ENCODE data around the gene KATNAL1.

The KATNAL1 gene

DNA sequence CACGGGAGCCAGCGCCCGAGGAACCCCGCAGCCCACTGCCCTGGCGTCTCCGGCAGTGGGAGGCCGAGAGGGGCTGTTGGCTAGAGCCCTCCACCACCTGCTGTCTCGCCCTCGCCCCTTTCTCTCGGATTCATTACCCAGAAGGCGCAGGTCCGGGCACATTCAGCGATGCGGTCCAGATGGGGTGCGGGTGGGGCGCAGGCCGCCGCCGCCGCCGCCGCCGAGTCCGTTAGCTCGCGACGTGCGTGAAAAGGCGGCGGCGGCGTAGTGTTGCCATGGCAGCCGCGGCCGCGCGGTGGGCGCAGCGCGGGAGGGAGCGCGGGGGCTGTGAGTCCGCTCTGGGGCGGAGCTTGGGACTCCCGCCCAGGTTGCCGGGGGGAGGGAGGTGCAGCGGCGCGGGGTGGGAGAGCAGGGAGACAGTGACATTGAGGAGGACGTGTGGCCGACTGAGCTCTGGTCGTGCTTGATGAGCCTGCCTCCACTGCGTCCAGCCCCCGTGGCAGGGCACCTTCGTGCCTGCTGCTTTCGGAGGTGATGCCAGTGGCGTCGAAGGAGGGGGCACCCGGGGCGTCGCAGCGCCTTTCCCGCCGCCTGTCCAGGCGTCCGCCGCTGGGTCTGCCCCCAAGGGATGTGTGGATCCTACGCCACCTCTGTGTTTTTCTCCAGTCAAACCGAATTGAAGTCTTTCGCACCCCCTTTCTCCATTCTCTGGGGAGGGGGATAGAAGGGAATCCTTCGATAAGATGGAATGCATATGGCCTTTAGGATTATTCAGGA is at the start of gene KATNAL1:
Gene KATNAL1 (minus strand): TSS at position 358 of the 777 bp plus-strand sequence. CDS start 23,774 bp downstream, outside the sequence.
- Histone ChIP-seq H3K9me3 (no peaks in the 10 kb centered on the region), H3K4me3 (peak within 1 kb of the TSS; percentile 96), H3K4me1 (peaks cover 38% of the 10 kb centered on the region), H3K27me3 (ENCODE audit: low read depth) (no peaks in the 10 kb centered on the region), H3K36me3 (replicated peaks) (no peaks in the 10 kb centered on the region)
- DNase-seq (ENCODE audit: low spot score in 2 of 2): peak; percentile 70 to 90
- in situ Hi-C loops (cut with MboI; ENCODE audit: low sequenced_read_pairs): no loop called here

DNA sequence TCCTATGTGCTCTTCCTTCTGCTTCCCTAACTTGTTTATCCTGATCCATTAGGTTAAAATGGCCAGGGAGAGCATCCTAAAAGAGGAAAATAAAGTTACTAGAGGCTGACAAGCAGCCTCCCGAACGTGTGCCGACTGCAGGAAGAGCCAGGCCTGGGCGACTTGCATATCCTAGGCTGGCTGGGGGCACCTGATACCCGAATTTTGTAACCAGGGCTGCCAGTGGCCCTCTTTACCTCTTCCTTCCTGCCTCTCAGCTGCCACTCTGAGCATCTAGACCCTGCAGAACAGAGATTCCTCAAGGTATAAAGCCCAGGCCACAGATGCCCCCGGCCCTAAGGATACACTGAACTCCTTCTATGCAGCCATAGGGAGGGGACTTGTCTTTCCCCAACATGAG is 48.5 kb upstream of the KATNAL1 start:
- DNase-seq (ENCODE audit: low spot score in 2 of 2): no peak
- no peaks in the 10 kb centered on the region for H3K36me3 ChIP-seq (replicated peaks)
- in situ Hi-C loops (cut with MboI; ENCODE audit: low sequenced_read_pairs): no loop called here
- no peaks in the 10 kb centered on the region for H3K4me1 ChIP-seq
- no peaks in the 10 kb centered on the region for H3K27me3 ChIP-seq (ENCODE audit: low read depth)
- H3K4me3 ChIP-seq: no peak overlapping the region
- peaks cover 2% of the 10 kb centered on the region; the same call in 1 of the 2 replicates for H3K9me3 ChIP-seq

DNA sequence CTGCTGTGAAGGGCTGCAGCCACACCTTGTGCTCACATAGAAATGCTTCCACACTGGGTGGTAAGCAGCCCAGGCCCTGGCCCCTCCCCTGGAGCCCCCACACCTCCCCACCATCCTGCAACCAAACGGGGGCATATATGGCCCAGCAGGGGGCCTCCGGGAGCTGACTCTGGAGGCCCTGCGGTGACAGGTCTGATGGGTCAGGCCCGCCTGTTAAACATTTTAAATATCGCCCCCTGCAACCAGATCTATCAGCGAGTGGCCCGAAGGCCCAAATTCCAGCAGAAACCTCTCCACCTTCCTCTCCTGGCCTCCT is 48.0 kb upstream of the KATNAL1 start:
- Histone ChIP-seq H3K36me3 (replicated peaks) (no peaks in the 10 kb centered on the region), H3K27me3 (ENCODE audit: low read depth) (no peaks in the 10 kb centered on the region), H3K4me1 (no peaks in the 10 kb centered on the region), H3K9me3 (peaks cover 2% of the 10 kb centered on the region; the same call in 1 of the 2 replicates), H3K4me3 (no peak overlapping the region)
- in situ Hi-C loops (cut with MboI; ENCODE audit: low sequenced_read_pairs): no loop called here
- DNase-seq (ENCODE audit: low spot score in 2 of 2): peak in 1 of 2 experiments; percentile 30

DNA sequence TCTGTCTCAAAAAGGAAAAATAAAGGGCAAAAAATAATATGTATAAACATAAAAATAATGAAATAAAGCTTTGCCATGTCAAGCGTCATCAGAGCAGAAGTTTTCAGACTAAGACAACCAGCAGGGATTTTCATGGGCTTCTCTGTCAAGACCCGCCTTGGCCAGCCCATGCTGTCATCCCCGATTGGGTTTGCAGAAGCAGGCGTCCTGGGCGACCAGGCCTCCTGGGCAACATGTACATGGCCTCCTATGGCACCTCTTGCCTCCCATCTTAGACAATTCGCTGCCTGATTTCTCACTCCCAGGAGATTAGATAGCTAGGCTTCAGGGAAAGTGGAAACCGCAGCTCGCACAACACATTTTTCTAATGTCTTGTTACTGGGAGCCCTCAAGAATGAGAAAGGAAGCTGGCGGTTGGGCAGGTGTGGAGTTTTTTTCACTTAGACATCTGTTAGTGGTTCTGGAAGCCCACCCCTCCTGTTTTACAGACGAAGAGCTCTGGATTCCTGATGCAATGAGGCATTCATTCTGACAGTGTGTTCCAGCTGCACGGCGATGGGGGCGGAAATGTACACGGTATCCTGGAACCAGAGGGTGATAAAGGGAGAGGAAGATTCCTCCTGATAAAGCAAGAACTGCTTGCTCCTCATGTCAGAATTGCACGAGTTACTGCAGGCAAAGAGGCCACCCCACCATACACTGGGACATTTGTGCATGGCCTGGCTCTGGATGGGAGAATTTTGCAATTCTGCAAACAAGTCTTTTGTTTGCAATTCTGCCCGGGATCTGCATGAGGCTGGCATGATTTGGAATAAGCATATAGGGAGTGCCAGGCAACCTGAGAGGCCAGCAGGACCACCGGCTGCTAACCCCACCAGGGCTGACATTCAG is 47.4 kb upstream of the KATNAL1 start:
- H3K27me3 ChIP-seq (ENCODE audit: low read depth): no peaks in the 10 kb centered on the region
- in situ Hi-C loops (cut with MboI; ENCODE audit: low sequenced_read_pairs): no loop called here
- no peaks in the 10 kb centered on the region for H3K4me1 ChIP-seq
- peaks cover 2% of the 10 kb centered on the region; the same call in 1 of the 2 replicates for H3K9me3 ChIP-seq
- no peak for DNase-seq (ENCODE audit: low spot score in 2 of 2)
- H3K4me3 ChIP-seq: no peak overlapping the region
- no peaks in the 10 kb centered on the region for H3K36me3 ChIP-seq (replicated peaks)

DNA sequence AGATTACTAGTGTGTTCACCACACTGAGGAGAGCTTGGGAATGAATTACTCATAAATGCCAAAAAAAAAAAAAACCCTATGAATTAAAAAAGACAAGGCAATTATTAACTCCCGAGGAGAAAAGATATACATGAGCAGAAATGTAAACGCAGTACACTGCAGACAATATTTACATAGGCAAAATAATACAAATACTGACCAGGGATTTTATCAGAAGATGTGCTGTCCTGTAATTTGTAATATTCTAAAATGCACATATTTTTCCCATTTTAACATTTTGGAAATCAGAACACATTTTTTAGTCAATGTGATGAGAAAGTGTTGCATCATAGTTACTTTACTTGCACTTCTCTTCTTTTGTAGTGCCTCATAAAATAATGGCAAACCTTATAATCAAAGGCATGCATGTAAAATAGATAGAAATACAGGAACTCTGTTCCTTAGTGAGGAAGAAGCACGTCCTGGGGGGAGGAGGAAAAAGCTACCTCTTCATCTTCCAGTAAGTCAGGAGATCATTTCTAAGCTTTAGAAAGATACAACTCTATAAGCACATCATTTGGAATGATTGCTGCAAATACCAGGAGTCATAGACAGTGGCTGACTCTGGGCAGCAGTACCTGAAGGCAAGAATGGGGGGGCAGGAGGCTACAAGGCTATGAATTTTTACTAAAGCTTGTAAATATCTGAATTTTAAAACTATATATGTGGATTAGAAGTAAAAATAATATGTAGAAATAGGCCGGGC is 46.3 kb upstream of the KATNAL1 start:
- in situ Hi-C loops (cut with MboI; ENCODE audit: low sequenced_read_pairs): no loop called here
- H3K27me3 ChIP-seq (ENCODE audit: low read depth): no peaks in the 10 kb centered on the region

DNA sequence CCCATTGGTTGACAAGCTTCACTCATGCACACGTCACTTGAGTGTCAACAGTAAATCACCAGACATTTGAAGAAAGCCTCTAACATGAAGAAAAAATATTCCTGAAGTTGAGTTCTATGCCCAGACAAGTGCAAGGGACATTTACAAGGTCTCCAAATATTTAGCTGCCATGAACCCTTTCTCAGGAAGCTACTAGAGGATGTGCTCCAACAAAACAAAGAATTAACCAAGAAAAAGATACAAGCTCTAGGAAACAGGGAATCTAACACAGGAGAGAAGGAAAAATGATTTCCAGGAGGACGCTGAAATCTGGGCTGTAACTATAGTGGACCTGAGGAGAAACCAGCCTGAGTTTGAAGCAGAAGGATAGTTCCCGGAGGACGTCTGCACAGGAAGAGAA is 45.7 kb upstream of the KATNAL1 start:
- in situ Hi-C loops (cut with MboI; ENCODE audit: low sequenced_read_pairs): no loop called here
- peaks cover 2% of the 10 kb centered on the region; the same call in 1 of the 2 replicates for H3K9me3 ChIP-seq
- H3K36me3 ChIP-seq (replicated peaks): no peaks in the 10 kb centered on the region
- H3K4me1 ChIP-seq: no peaks in the 10 kb centered on the region
- no peaks in the 10 kb centered on the region for H3K27me3 ChIP-seq (ENCODE audit: low read depth)
- H3K4me3 ChIP-seq: no peak overlapping the region
- DNase-seq (ENCODE audit: low spot score in 2 of 2): no peak

More for the DNA sequence above, 46.3 kb upstream of the KATNAL1 start:
- no peaks in the 10 kb centered on the region for H3K36me3 ChIP-seq (replicated peaks)
- no peak overlapping the region for H3K4me3 ChIP-seq
- peaks cover 2% of the 10 kb centered on the region; the same call in 1 of the 2 replicates for H3K9me3 ChIP-seq
- DNase-seq (ENCODE audit: low spot score in 2 of 2): no peak
- no peaks in the 10 kb centered on the region for H3K4me1 ChIP-seq

DNA sequence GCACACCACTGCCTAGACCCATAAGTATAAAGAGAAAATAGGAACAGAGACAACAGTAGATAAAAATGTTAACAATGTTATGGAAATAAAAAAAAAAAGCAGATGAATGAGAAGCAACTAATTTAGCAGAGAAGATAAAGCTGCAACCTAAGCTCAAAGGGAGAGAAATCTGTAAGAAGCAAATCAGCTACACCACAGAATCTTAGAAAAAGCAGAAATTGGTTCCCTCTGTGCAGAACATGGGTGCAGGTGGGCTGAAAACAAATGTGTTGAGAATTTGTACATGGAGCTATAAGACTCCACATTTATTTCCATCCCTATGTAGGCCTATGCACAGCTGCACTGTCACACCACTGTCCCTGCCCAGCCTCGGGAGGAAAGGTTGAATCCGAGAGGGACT is 44.8 kb upstream of the KATNAL1 start:
- in situ Hi-C loops (cut with MboI; ENCODE audit: low sequenced_read_pairs): no loop called here
- no peaks in the 10 kb centered on the region for H3K4me1 ChIP-seq
- H3K9me3 ChIP-seq: peaks cover 2% of the 10 kb centered on the region; the same call in 1 of the 2 replicates
- no peak for DNase-seq (ENCODE audit: low spot score in 2 of 2)
- no peaks in the 10 kb centered on the region for H3K36me3 ChIP-seq (replicated peaks)
- H3K27me3 ChIP-seq (ENCODE audit: low read depth): no peaks in the 10 kb centered on the region
- no peak overlapping the region for H3K4me3 ChIP-seq

DNA sequence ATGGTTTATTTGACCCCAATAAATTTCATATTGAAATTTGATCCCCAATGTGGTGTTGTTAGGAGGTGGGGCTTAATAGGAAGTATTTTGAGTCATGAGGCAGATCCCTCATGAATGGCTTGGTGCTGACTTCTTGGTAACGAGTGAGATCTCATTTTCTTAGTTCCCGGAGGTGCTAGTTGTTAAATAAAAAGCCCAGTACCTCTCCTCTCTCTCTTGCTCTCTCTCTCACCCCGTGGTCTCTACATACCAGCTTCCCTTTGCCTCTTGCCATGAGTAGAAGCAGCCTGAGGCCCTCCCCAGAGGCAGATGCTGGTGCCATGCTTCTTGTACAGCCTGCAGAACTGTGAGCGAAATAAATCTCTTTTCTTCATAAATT is 39.4 kb upstream of the KATNAL1 start:
- H3K9me3 ChIP-seq: no peaks in the 10 kb centered on the region
- H3K27me3 ChIP-seq (ENCODE audit: low read depth): no peaks in the 10 kb centered on the region
- H3K4me1 ChIP-seq: no peaks in the 10 kb centered on the region
- no peaks in the 10 kb centered on the region for H3K36me3 ChIP-seq (replicated peaks)
- no peak for DNase-seq (ENCODE audit: low spot score in 2 of 2)
- H3K4me3 ChIP-seq: no peak overlapping the region
- in situ Hi-C loops (cut with MboI; ENCODE audit: low sequenced_read_pairs): no loop called here

DNA sequence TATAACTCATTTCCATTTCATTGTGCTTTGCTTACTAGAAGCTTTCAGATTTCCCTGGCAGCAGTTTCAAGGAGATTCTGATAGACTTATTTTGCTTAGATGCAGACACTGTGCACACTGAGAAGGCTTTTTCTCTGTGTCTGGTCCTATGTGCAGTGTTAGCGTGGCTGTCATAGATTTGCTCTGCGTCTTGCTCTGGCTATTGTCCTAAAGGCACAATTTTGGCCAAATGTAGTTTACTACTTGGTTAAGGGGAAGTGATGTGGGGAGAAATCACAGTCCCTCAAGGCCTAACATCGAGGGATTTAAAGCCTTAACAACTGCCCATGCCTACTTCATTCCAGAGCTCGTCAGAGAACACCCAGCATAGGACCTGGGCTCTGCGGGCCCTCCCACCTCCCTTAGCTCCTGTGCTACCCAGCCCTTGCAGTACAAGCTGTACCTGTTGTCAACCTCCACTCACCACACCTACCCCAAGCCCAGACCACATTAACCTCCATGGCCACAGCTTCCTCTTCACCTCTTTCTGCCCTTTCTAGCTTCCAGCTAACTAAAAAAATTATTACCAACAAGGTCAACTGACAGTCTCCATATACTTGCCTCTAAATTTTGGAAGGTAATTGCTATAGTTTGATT is 38.9 kb upstream of the KATNAL1 start:
- Histone ChIP-seq H3K4me3 (no peak overlapping the region), H3K36me3 (replicated peaks) (no peaks in the 10 kb centered on the region), H3K27me3 (ENCODE audit: low read depth) (no peaks in the 10 kb centered on the region), H3K9me3 (no peaks in the 10 kb centered on the region), H3K4me1 (no peaks in the 10 kb centered on the region)
- in situ Hi-C loops (cut with MboI; ENCODE audit: low sequenced_read_pairs): no loop called here
- DNase-seq (ENCODE audit: low spot score in 2 of 2): no peak

DNA sequence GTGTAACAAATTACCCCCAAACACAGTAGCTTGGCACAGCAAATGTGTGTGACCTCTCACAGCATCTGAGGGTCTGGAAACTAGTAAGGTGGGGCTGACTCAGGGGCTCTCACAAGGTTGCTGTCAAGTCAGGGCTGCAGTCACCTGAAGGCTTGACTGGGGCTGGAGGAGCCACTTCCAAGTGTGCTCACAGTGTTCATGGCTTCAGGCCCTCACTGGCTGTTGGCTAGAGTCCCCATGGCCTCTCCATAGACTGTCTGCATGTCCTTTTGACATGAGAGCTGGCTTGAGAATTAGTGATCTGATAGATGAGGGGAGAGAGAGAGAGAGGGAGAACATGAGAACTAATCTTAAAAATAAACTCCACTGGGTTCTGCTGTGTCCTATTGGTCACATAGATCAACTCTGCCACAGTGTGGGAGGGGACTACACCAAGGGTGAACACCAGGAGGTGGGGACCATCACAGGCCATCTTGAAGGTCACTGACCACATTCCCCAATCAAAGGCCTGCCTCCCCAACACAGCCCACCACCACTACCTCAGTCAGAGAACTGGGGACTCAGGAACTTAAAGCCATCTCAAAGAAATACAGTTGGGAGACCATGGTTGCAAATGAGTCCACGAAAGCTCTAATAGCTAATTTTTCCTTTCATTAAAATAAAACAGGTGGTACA is 38.2 kb upstream of the KATNAL1 start:
- DNase-seq (ENCODE audit: low spot score in 2 of 2): no peak
- Histone ChIP-seq H3K9me3 (no peaks in the 10 kb centered on the region), H3K27me3 (ENCODE audit: low read depth) (no peaks in the 10 kb centered on the region), H3K4me3 (no peak overlapping the region), H3K4me1 (no peaks in the 10 kb centered on the region), H3K36me3 (replicated peaks) (no peaks in the 10 kb centered on the region)
- in situ Hi-C loops (cut with MboI; ENCODE audit: low sequenced_read_pairs): no loop called here

DNA sequence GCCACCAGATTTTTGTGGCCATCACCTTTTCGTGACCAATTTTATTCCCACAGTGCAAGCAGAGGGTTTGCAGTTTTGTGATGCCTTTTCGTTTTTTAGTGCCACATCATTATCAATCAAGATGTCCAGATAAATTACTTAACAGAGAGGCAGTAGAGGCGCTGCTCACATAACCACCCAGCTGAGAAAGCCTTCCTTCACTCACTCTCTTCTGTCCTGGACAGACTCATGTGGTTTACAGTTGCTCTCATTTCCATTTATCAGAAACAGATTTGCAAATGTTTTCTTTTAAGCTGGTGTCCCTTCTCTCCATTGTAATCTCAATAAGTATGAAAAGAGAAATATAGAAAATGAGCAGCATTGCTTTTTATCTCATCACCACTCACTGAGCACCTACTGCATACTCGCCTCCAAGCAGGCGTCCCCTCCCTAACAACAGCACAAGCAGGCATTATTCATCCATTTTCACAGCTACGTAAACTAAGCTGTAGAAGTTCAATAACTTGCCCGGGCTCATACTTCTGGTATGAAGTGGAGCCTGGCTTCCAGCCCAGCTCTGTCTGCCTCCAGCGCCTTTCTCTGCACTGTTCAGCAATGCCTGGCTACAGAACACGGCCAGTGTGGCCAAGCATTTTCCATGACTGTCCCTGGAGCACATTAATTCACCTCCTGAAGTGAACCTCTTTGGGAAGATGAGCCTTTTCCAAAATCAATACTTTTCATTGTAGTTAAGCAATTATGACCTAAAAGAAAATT is 34.6 kb upstream of the KATNAL1 start:
- in situ Hi-C loops (cut with MboI; ENCODE audit: low sequenced_read_pairs): no loop called here
- DNase-seq (ENCODE audit: low spot score in 2 of 2): no peak
- H3K4me1 ChIP-seq: peaks cover 15% of the 10 kb centered on the region
- no peaks in the 10 kb centered on the region for H3K36me3 ChIP-seq (replicated peaks)
- H3K4me3 ChIP-seq: no peak overlapping the region
- H3K9me3 ChIP-seq: no peaks in the 10 kb centered on the region
- H3K27me3 ChIP-seq (ENCODE audit: low read depth): no peaks in the 10 kb centered on the region

All from HAP-1 (cell line).